Hepatocyte (in vitro differentiated cells): ENCODE results near the gene SPAG4.

Source experiments
- EZH2 ChIP-seq: fragments of 200-600 bp; sonication (generic); IDR thresholded peaks from 2 replicates; pipeline ENCODE4 v1.6.1; 2016; ENCODE audit warnings: antibody characterized with exemption, mild to moderate bottlenecking, borderline replicate concordance
- EZH2phosphoT487 ChIP-seq: fragments of 200-600 bp; sonication (generic); IDR thresholded peaks from one replicate; pipeline ENCODE4 v1.6.1; 2018; ENCODE audit warnings: antibody characterized with exemption, mild to moderate bottlenecking, low read depth, moderate library complexity; ENCODE audit not compliant: unreplicated experiment, severe bottlenecking
- TF ChIP-seq, protein P1 (sequence below): fragments of 200-600 bp; sonication (generic); IDR thresholded peaks from 2 replicates; pipeline ENCODE4 v1.5.1; 2016; ENCODE audit warnings: antibody characterized with exemption, mild to moderate bottlenecking; ENCODE audit not compliant: poor library complexity

- TF ChIP-seq EZH2 (no peak), EZH2phosphoT487 (no peak)
- TF ChIP-seq, protein P1, sequence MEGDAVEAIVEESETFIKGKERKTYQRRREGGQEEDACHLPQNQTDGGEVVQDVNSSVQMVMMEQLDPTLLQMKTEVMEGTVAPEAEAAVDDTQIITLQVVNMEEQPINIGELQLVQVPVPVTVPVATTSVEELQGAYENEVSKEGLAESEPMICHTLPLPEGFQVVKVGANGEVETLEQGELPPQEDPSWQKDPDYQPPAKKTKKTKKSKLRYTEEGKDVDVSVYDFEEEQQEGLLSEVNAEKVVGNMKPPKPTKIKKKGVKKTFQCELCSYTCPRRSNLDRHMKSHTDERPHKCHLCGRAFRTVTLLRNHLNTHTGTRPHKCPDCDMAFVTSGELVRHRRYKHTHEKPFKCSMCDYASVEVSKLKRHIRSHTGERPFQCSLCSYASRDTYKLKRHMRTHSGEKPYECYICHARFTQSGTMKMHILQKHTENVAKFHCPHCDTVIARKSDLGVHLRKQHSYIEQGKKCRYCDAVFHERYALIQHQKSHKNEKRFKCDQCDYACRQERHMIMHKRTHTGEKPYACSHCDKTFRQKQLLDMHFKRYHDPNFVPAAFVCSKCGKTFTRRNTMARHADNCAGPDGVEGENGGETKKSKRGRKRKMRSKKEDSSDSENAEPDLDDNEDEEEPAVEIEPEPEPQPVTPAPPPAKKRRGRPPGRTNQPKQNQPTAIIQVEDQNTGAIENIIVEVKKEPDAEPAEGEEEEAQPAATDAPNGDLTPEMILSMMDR, result no peak
These were observed 35.0 kb downstream of the SPAG4 start for GRCh38 chr20:35650632-35651031.
